PFSK-1 (cell line): ENCODE data around the gene B4GALT2.

Experiments used
- FOXP2 ChIP-seq: optimal IDR thresholded peaks from 2 replicates; pipeline ENCODE3; 2011; ENCODE audit warnings: borderline replicate concordance, control low read depth, inconsistent platforms; ENCODE audit not compliant: insufficient read depth; ENCODE audit errors: extremely low read length, extremely low read depth
- POLR2AphosphoS5 ChIP-seq: IDR thresholded peaks from 2 replicates; pipeline ENCODE4 v1.6.1; 2012; ENCODE audit warnings: low read depth, mild to moderate bottlenecking, control low read depth, low read length, moderate library complexity
- SIN3A ChIP-seq: IDR thresholded peaks from 2 replicates; pipeline ENCODE4 v1.6.1; 2012; ENCODE audit warnings: mild to moderate bottlenecking, low read length, moderate library complexity, borderline replicate concordance; ENCODE audit not compliant: insufficient read depth
- TAF1 ChIP-seq: IDR thresholded peaks from 2 replicates; pipeline ENCODE4 v1.6.1; 2012; ENCODE audit warnings: low read length, control low read depth, borderline replicate concordance; ENCODE audit not compliant: insufficient read depth
- TF ChIP-seq, protein P1 (sequence below), 2 experiments: IDR thresholded peaks; 2 replicates each; pipeline versions ENCODE4 v1.6.1 to v1.8.0; 2011 to 2012; ENCODE audit warnings: low read depth in 2 of 2, low read length in 2 of 2, control low read depth in 1 of 2, inconsistent platforms in 1 of 2, mild to moderate bottlenecking in 1 of 2, moderate library complexity in 1 of 2; ENCODE audit not compliant: insufficient read depth in 1 of 2

Gene B4GALT2

GRCh38 chr1:43960798-43961197 lies 18.2 kb upstream of the B4GALT2 start:
- TF ChIP-seq POLR2AphosphoS5 (no peak), TAF1 (no peak), FOXP2 (no peak), SIN3A (no peak)
- TF ChIP-seq, protein P1, sequence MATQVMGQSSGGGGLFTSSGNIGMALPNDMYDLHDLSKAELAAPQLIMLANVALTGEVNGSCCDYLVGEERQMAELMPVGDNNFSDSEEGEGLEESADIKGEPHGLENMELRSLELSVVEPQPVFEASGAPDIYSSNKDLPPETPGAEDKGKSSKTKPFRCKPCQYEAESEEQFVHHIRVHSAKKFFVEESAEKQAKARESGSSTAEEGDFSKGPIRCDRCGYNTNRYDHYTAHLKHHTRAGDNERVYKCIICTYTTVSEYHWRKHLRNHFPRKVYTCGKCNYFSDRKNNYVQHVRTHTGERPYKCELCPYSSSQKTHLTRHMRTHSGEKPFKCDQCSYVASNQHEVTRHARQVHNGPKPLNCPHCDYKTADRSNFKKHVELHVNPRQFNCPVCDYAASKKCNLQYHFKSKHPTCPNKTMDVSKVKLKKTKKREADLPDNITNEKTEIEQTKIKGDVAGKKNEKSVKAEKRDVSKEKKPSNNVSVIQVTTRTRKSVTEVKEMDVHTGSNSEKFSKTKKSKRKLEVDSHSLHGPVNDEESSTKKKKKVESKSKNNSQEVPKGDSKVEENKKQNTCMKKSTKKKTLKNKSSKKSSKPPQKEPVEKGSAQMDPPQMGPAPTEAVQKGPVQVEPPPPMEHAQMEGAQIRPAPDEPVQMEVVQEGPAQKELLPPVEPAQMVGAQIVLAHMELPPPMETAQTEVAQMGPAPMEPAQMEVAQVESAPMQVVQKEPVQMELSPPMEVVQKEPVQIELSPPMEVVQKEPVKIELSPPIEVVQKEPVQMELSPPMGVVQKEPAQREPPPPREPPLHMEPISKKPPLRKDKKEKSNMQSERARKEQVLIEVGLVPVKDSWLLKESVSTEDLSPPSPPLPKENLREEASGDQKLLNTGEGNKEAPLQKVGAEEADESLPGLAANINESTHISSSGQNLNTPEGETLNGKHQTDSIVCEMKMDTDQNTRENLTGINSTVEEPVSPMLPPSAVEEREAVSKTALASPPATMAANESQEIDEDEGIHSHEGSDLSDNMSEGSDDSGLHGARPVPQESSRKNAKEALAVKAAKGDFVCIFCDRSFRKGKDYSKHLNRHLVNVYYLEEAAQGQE (IDR thresholded peaks at IDR 0.05; ENCODE audit: insufficient read depth in 1 of 2, low read depth in 2 of 2, low read length in 2 of 2) = no peak

DNA sequence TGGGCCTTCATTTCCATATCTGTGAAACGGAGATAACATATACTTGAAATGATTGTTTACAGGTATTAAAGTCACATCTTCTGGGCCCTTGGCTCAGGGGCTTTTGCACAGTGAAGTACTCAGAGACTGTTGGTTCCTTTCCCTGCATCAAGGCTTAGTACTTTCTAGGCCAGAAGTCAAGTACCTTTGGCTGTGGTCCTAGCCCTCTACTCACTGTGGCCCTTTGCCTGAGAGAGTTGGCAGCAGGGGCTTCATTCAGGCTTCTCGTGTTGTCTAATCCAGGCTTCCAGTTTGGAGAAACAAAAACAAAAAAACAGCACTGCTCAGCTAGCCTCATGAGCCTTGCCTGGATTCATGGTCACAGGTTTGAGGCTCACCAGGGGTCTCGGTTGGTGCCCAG lies 17.3 kb upstream of the B4GALT2 start:
- no peak for TF ChIP-seq FOXP2
- TF ChIP-seq, protein P1 (IDR thresholded peaks at IDR 0.05; ENCODE audit: insufficient read depth in 1 of 2, low read depth in 2 of 2, low read length in 2 of 2) = no peak
- no peak for TF ChIP-seq TAF1
- no peak for TF ChIP-seq POLR2AphosphoS5
- no peak for TF ChIP-seq SIN3A

DNA sequence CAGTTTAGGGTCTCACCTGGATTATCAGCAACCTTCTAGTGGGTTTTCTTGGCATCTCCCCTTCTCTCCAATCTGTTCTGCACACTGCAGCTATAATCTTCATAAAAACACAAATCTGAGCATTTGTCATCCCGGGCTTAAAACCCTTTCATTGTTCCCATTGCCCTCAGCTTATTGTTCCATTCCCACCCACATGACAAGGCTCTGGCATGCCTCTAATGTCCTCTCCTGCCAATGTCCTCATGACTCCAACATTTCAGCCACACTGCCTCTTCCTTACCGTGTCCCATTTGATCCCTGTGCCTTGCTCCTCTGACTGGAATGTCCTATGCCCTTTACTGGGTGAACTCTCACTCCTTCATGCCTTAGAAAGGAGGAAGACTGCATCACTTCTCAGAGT lies 16.7 kb upstream of the B4GALT2 start:
- no peak for TF ChIP-seq POLR2AphosphoS5
- TF ChIP-seq, protein P1 (IDR thresholded peaks at IDR 0.05; ENCODE audit: insufficient read depth in 1 of 2, low read depth in 2 of 2, low read length in 2 of 2) = no peak
- TF ChIP-seq FOXP2 = no peak
- TF ChIP-seq SIN3A = no peak
- no peak for TF ChIP-seq TAF1

DNA sequence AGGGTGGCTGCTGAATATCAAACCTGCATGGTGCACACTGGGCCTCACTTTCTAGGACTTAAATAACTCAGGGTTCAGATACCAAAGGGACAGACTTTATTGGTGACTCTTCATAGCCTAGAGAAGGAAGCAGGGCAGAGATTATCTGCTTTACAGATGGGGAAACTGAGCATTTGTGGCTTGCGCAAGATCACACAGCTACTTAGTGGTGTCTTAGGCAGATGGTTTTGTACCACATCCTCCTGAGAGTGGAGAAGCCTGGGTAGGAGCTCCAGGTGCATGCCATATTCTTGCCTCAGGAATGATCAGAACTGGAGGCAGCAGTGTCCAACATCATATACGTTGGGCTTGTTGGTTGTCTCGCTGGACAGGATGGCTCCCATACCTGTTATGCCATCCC lies 16.0 kb upstream of the B4GALT2 start:
- TF ChIP-seq, protein P1 (IDR thresholded peaks at IDR 0.05; ENCODE audit: insufficient read depth in 1 of 2, low read depth in 2 of 2, low read length in 2 of 2) = no peak
- no peak for TF ChIP-seq FOXP2
- TF ChIP-seq POLR2AphosphoS5 = no peak
- no peak for TF ChIP-seq TAF1
- no peak for TF ChIP-seq SIN3A

GRCh38 chr1:43963890-43964289 lies 15.1 kb upstream of the B4GALT2 start:
- no peak for TF ChIP-seq SIN3A
- TF ChIP-seq TAF1 = no peak
- TF ChIP-seq FOXP2 = no peak
- TF ChIP-seq POLR2AphosphoS5 = no peak
- TF ChIP-seq, protein P1 (IDR thresholded peaks at IDR 0.05; ENCODE audit: insufficient read depth in 1 of 2, low read depth in 2 of 2, low read length in 2 of 2) = no peak
